GM21360 (cell line): ENCODE results near the gene TAS2R3.

Experiments
- ATAC-seq: cut with Tn5 transposase; IDR thresholded peaks from one replicate; pipeline ENCODE4 v1.9.1; 2021; ENCODE audit warnings: mild to moderate bottlenecking, moderate library complexity; ENCODE audit not compliant: unreplicated experiment

The TAS2R3 gene

GRCh38 chr7:141785706-141786552, 22.0 kb downstream of the TAS2R3 start:
- peak; percentile 67 for ATAC-seq

GRCh38 chr7:141788296-141788695, 24.4 kb downstream of the TAS2R3 start:
- no peak for ATAC-seq

- ATAC-seq: no peak
Observed at GRCh38 chr7:141789917-141790316, 26.0 kb downstream of the TAS2R3 start, which contains the start of gene TAS2R5. Gene TAS2R5 (plus strand): TSS chr7:141790217. CDS start chr7:141790362, 145 bp downstream.

- ATAC-seq: no peak
Observed at GRCh38 chr7:141792526-141792925, 28.6 kb downstream of the TAS2R3 start.
